Choroid plexus epithelial cell (primary cell): ENCODE data around the gene MRPL55.

Source experiments
- DNase-seq: peaks from one replicate; pipeline ENCODE4 v3.0.0-alpha.2; 2010; ENCODE audit warnings: low read depth
- H3K4me3 ChIP-seq: 2 replicates; pipeline ENCODE4 v1.5.1; 2011; ENCODE audit warnings: low read depth, mild to moderate bottlenecking, control low read depth, low read length, moderate library complexity
- TF ChIP-seq, protein P1 (sequence below): conservative IDR thresholded peaks from 2 replicates; pipeline ENCODE4 v1.5.1; 2011; ENCODE audit warnings: low read depth, mild to moderate bottlenecking, control low read depth, inconsistent platforms, low read length, moderate library complexity

MRPL55 gene

DNA sequence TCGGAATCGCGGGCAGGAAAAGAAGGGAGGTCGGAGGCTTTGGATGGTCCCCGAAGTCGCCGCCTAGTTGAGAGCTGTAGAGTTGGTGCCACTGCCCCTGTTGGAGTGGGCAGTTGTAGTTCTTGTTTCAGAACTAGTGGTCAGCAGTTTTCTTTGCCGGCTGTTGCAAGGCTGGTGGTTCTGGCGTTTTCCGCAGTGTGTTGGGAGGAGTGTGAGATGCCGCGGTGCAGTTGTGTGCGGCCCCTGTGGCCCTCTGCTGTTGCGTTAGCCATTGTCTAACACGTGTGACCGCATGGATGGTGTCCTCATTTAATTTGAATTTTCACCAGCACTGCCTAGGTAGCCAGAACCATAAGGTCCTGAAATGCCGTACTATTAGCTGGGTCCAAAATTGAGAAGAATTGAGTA lies 25.2 kb downstream of the MRPL55 start:
- DNase-seq, result peak; percentile 46
- H3K4me3 ChIP-seq, result peak overlapping the region; percentile 98
- TF ChIP-seq, protein P1, sequence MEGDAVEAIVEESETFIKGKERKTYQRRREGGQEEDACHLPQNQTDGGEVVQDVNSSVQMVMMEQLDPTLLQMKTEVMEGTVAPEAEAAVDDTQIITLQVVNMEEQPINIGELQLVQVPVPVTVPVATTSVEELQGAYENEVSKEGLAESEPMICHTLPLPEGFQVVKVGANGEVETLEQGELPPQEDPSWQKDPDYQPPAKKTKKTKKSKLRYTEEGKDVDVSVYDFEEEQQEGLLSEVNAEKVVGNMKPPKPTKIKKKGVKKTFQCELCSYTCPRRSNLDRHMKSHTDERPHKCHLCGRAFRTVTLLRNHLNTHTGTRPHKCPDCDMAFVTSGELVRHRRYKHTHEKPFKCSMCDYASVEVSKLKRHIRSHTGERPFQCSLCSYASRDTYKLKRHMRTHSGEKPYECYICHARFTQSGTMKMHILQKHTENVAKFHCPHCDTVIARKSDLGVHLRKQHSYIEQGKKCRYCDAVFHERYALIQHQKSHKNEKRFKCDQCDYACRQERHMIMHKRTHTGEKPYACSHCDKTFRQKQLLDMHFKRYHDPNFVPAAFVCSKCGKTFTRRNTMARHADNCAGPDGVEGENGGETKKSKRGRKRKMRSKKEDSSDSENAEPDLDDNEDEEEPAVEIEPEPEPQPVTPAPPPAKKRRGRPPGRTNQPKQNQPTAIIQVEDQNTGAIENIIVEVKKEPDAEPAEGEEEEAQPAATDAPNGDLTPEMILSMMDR, result no peak

DNA sequence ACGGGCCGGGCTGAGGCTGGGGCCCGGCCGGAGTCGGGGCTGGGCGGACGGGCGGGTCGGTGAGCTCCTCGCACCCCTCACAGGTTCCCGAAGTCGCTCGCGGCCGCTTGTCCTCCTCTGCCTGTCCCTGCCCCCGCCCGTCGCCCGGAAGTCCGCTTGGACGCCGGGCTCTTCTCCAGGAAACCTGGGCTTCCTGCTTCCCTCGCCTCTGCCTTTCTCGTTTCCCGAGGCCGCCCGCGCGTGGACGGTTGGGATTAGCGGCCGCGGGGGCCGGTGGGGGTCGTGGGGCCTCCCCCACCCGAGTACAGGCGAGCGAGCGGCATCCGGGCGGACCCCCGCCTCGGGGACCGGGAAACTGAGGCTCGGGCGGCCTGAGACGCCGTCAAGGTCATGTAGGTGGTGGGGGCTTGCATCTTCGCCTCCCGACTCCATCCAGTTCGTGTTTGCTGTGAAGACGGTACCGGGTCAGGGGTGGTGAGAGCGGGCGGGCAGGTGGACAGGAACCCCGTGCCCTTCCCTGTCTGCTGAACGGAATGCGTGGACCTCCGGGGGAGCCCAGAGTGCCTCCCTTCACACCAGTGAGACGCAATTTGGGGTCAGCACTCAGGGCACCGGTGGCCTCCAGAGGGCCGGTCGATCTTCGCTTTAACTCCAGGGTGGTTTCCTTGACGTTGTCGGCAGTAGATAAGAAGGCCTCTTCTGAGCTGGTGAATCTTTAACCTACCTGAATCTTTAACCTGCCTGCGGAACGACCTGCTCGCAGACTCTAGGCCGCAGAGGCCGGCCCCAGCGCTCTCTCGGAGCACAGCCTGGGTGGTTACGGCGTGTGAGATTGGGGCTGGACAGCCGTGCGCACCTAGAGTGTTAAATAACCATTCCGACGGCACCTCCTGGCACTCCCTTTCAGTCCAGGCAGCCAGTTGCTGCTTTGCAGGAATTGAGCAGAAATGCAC lies 25.9 kb downstream of the MRPL55 start:
- peak; percentile 47 for DNase-seq
- TF ChIP-seq, protein P1, result no peak
- peak overlapping the region; percentile 98 for H3K4me3 ChIP-seq

DNA sequence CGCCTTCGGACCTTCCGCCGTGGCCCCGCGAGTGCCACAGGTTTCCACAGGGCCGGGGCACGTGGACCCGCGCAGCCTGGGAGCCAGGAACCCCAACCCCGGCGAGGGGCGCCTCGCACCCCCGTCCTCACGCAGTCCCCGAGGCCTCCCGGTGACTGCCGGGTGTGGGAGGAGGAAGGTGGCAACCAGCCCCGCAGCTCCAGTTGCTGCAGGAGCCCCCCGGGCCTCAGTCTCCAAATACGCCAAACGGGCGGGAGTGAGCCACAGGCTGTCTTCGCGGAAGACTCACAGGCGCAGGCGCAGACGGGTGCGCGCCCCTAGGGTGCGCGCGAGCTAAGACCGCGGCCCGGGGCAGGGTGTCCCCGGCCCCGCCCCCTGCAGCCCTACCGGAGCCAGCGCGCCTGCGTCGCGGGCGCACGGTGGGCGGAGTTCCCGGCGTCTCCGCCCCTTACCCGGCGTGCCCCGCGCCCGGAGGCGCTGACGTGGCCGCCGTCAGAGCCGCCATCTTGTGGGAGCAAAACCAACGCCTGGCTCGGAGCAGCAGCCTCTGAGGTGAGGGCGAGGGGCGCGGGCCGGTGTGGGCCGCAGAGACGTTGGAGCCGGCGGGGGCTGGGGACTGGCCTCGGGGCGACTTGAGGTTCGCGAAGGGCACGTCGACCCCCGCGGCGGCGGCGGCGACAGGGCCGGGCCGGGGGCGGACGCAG lies 26.7 kb downstream of the MRPL55 start, which contains the start of gene ARF1:
Gene ARF1 (plus strand): TSS at position 495 of the 704 bp plus-strand sequence. CDS start 14,407 bp downstream, outside the sequence.
- TF ChIP-seq, protein P1, result no peak
- peak; percentile 96 for DNase-seq

DNA sequence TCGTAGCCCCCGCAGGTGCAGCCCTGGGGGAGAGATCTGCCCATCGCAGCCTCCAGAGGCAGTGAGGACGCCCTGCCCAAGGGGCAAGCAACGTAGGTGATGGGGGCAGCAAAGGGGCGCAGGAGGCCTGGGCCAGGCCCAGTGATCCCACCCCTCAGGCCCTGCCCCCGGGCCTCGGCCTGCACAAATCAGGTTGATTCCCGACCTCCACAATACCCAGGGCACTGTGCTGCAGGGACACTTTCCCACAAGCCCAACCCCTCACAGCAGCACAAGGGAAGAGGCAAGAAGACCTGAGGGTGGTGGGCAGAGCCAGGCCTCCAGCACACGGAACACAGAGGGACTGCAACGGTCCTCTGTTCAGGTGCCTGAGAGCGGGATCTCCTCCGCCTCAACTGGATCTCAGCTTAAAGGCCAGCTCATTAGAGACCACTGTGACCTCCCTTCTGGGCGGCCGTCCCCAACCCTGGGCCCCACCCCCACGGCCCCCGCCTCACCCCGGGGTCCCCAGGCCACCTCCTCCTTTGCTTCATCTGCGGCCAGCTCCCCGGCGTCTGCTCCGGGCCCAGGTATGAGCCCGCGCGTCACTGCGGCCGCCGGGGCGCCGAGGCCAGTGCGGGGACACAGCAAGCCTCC lies 27.4 kb downstream of the MRPL55 start:
- peak; percentile 26 for DNase-seq
- TF ChIP-seq, protein P1, result no peak
- H3K4me3 ChIP-seq, result peak overlapping the region; percentile 87

More for the DNA sequence above, 26.7 kb downstream of the MRPL55 start, which contains the start of gene ARF1:
- peak within 1 kb of the TSS; percentile 98 for H3K4me3 ChIP-seq

DNA sequence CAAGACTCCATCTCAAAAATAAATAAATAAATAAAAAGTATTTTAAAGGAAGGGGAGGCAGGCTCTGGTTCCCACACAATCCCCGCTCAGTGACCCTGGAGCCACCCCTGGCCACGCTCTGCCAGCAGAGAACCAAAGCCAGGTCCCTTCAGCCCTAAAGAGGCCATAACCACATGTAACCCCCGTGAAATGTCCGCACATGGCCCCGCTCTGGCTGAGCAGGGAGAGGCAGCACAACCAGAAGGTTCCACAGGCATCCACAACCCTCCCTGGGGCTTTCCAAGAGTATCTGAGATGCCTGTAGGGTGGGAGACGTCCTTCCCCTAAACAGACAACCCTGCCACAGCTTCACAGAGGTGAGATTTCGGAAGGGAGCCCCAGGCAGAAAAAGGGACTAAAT lies 28.0 kb downstream of the MRPL55 start:
- TF ChIP-seq, protein P1, result no peak
- H3K4me3 ChIP-seq, result peak overlapping the region; percentile 87
- no peak for DNase-seq

DNA sequence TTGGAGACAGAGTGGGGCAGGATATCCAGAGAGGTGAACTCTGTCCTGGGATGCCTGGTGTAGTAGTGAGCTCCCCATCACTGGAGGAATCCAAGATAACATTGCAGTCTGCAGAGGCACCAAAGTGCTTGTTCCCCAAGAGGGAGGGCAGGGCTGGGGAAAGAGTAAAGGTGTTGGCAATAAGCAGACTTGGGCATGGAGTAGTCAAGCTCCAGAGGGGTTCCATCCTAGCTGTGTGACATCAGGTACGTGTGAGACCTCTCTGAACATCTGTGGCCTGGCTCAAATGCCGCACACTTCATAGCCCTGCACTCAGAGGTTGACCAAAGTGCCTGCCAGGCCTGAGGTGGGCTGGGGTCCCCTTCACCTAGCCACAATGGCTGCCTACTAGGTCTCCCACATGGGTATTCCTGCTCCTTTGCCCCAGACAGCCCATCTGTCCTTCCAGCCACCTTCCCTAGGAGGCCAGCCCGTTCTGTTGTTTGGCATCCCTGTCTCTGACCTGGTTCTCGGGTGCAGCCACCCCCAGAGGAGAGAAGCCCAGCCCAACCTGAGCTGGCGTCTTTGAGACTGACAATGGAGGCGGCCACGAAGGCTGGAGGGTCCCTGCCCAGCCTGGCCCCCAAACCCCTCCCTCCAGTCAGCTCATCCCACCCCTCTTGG lies 29.4 kb downstream of the MRPL55 start:
- no peak for DNase-seq
- TF ChIP-seq, protein P1, result no peak
- no peak overlapping the region for H3K4me3 ChIP-seq
